Smooth muscle cell (in vitro differentiated cells): ENCODE results near the gene NEXN. TPM values are rescaled to one million over a fixed set of nuclear protein-coding genes. Genes with fewer than 3 reads are reported as not detected.

ENCODE experiments used
- DNase-seq: peaks from one replicate; lab custom pipeline; 2025; ENCODE audit not compliant: unreplicated experiment; lab: John Stamatoyannopoulos, UW
- H2AFZ ChIP-seq: fragments of 200-600 bp; sonication (generic); 2 replicates; pipeline ENCODE4 v1.6.0; 2016; ENCODE audit warnings: antibody characterized with exemption, low read depth, mild to moderate bottlenecking
- H3F3A ChIP-seq: fragments of 200-600 bp; sonication (generic); 2 replicates; pipeline ENCODE4 v1.6.0; 2017; ENCODE audit warnings: antibody characterized with exemption, low read depth
- H3K27ac ChIP-seq: fragments of 200-600 bp; sonication (generic); 2 replicates; pipeline ENCODE4 v1.5.1; 2016; ENCODE audit warnings: low read depth, mild to moderate bottlenecking
- H3K27me3 ChIP-seq: fragments of 200-600 bp; sonication (generic); 2 replicates; pipeline ENCODE4 v1.6.1; 2016; ENCODE audit warnings: low read depth, mild to moderate bottlenecking
- H3K36me3 ChIP-seq: fragments of 200-600 bp; sonication (generic); 2 replicates; pipeline ENCODE4 v1.5.1; 2016; ENCODE audit warnings: low read depth
- H3K4me1 ChIP-seq: fragments of 200-600 bp; sonication (generic); 2 replicates; pipeline ENCODE4 v1.5.1; 2016; ENCODE audit warnings: low read depth
- H3K4me2 ChIP-seq: fragments of 200-600 bp; sonication (generic); 2 replicates; pipeline ENCODE4 v1.6.0; 2016; ENCODE audit warnings: mild to moderate bottlenecking
- H3K4me3 ChIP-seq: fragments of 200-600 bp; sonication (generic); 2 replicates; pipeline ENCODE4 v1.5.1; 2016; ENCODE audit warnings: mild to moderate bottlenecking
- H3K79me2 ChIP-seq: fragments of 200-600 bp; sonication (generic); 2 replicates; pipeline ENCODE4 v1.6.0; 2016; ENCODE audit warnings: low read depth, mild to moderate bottlenecking
- H3K9ac ChIP-seq: fragments of 200-600 bp; sonication (generic); 2 replicates; pipeline ENCODE4 v1.6.0; 2016; ENCODE audit warnings: low read depth
- H3K9me3 ChIP-seq: fragments of 200-600 bp; sonication (generic); replicated peaks from 2 replicates; pipeline ENCODE4 v1.5.1; 2016; ENCODE audit warnings: low read depth
- H4K20me1 ChIP-seq: fragments of 200-600 bp; sonication (generic); 2 replicates; pipeline ENCODE4 v1.6.0; 2016; ENCODE audit warnings: low read depth
- CTCF ChIP-seq: fragments of 200-600 bp; sonication (generic); IDR thresholded peaks from 2 replicates; pipeline ENCODE4 v1.5.1; 2017; ENCODE audit warnings: borderline replicate concordance, mild to moderate bottlenecking, antibody characterized with exemption; ENCODE audit not compliant: insufficient read depth, poor library complexity, severe bottlenecking
- WGBS: methylation state at CpG from one replicate; pipeline ENCODE4 v1.1.7; 2016; ENCODE audit warnings: low lambda C conversion rate; 5-methylcytosine and 5-hydroxymethylcytosine counted together
- polyA plus RNA-seq: library from polyadenylated mRNA; unstranded; fragments of >200 nt; fragmentation: Nextera tagmentation; extraction: Ambion mirVana; gene quantifications from 2 replicates; pipeline ENCODE4 v1.2.1, GENCODE V29; 2016
- total RNA-seq: library from RNA; depleted of rRNA; stranded (reverse); fragments of >200 nt; gene quantifications from 2 replicates; pipeline ENCODE4 v1.2.3, GENCODE V29; 2014

NEXN gene
- total and polyA plus RNA-seq, 2 experiments from 2014 or later = 12.5 to 20.2 TPM

GRCh38 chr1:77948841-77949424, 60.5 kb downstream of the NEXN start:
- peaks cover 47% of the 10 kb centered on the region for H3K36me3 ChIP-seq
- H2AFZ ChIP-seq = no peak overlapping the region
- H3F3A ChIP-seq = peaks cover 18% of the 10 kb centered on the region
- peak overlapping the region; percentile 41 for H3K27ac ChIP-seq
- no peak overlapping the region for H3K4me3 ChIP-seq
- no peaks in the 10 kb centered on the region for H3K27me3 ChIP-seq
- no peak for DNase-seq
- peaks cover 58% of the 10 kb centered on the region for H3K79me2 ChIP-seq
- WGBS = 75% methylated on average over 2 of the region's 2 CpGs
- no peak overlapping the region for H3K9ac ChIP-seq
- H4K20me1 ChIP-seq = peaks cover 97% of the 10 kb centered on the region
- no peak overlapping the region for H3K4me2 ChIP-seq
- peaks cover 3% of the 10 kb centered on the region for H3K4me1 ChIP-seq
- H3K9me3 ChIP-seq = no peaks in the 10 kb centered on the region
- TF ChIP-seq CTCF = no peak

DNA sequence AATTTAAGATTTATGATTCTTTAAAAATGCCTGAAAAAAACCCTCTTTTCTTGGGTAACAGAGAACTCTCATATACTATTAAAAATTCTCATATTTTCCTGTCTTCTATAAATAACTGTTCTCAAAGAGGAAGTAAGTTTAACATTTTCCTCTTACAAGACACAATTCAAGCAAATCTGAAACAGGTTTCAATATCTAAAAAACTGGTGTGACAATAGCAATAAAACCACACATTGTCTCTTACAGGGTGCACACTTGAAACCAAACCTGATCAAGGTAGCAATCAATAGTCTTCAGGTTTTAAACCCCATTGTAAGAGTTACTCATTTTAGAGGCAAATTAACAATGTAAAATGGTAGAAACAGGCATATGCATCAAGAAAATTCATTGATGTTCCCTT, 62.4 kb downstream of the NEXN start:
- Histone ChIP-seq H2AFZ (no peak overlapping the region), H3K27me3 (no peaks in the 10 kb centered on the region), H4K20me1 (peaks cover 99% of the 10 kb centered on the region), H3K9ac (no peak overlapping the region), H3K4me2 (no peak overlapping the region), H3K9me3 (no peaks in the 10 kb centered on the region), H3K27ac (peak overlapping the region; percentile 6), H3K4me1 (peaks cover 3% of the 10 kb centered on the region), H3K79me2 (peaks cover 75% of the 10 kb centered on the region), H3F3A (peaks cover 18% of the 10 kb centered on the region), H3K4me3 (no peak overlapping the region), H3K36me3 (peaks cover 62% of the 10 kb centered on the region)
- no peak for TF ChIP-seq CTCF
- DNase-seq = no peak

DNA sequence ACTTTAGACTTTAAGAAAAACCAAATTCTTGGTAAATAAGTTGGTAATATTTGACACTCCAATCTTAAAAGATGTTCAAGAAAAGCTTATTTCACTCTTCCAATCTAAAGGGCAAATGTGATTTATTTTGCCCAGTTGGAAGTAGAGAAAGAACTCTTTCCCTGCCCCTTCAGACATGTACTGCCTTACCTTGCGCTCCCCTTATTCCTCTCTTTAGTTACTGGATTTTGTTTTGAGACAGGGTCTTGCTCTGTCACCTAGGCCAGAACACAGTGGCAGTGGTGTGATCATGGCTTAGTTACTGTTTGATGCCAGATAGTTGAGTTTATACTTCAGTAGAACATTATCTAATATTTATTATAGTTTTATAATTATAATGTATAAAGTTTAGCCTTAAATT, 62.9 kb downstream of the NEXN start:
- no peak overlapping the region for H2AFZ ChIP-seq
- H3K36me3 ChIP-seq = peaks cover 65% of the 10 kb centered on the region
- H4K20me1 ChIP-seq = peaks cover 99% of the 10 kb centered on the region
- peaks cover 3% of the 10 kb centered on the region for H3K4me1 ChIP-seq
- H3K9ac ChIP-seq = no peak overlapping the region
- H3K4me3 ChIP-seq = no peak overlapping the region
- TF ChIP-seq CTCF = no peak
- peaks cover 18% of the 10 kb centered on the region for H3F3A ChIP-seq
- H3K27ac ChIP-seq = peak overlapping the region; percentile 6
- H3K27me3 ChIP-seq = no peaks in the 10 kb centered on the region
- no peak for DNase-seq
- no peaks in the 10 kb centered on the region for H3K9me3 ChIP-seq
- no peak overlapping the region for H3K4me2 ChIP-seq
- H3K79me2 ChIP-seq = peaks cover 76% of the 10 kb centered on the region
- WGBS = 97% methylated on average over 1 of the region's 1 CpG

DNA sequence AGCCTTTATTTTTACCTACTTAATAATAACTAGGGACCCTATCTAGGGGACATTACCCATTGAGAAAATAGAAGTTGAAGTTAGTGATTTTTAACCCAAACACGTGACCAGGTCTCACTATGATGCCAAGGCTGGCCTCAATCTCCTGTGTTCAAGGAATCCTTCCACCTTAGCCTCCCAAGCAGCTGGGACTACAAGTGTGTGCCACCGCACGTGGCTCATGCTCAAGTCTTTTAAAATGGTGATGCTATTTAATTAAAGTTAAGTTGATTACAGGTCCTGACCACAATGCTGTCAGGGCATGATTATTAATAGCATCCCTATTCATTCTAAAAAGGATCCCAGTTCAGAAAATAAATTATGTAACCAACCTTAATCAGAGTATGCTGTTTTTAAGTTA, 65.5 kb downstream of the NEXN start:
- Histone ChIP-seq H3K4me1 (peaks cover 3% of the 10 kb centered on the region), H3K4me2 (no peak overlapping the region), H3K4me3 (no peak overlapping the region), H3K9me3 (no peaks in the 10 kb centered on the region), H3K9ac (no peak overlapping the region), H3K27ac (peak overlapping the region; percentile 23), H3F3A (peaks cover 8% of the 10 kb centered on the region), H2AFZ (no peak overlapping the region), H3K36me3 (peaks cover 62% of the 10 kb centered on the region), H3K27me3 (no peaks in the 10 kb centered on the region), H4K20me1 (peaks cover 99% of the 10 kb centered on the region), H3K79me2 (peaks cover 79% of the 10 kb centered on the region)
- no peak for TF ChIP-seq CTCF
- 97% methylated on average over 3 of the region's 3 CpGs for WGBS
- no peak for DNase-seq
